ENCODE measurements around the gene MMP15. TPM values are rescaled to one million over a fixed set of nuclear protein-coding genes. Genes with fewer than 3 reads are reported as not detected.
"Not testable (repeated sequence)": the region's sequence is repeated elsewhere in the genome, so short reads cannot be mapped to it uniquely, and the experiment has no call there.

MMP15 gene
- total and polyA plus RNA-seq, 11 donors, result 22.1 to 84.7 (median 60.8) TPM

- TF ChIP-seq POLR2A (IDR thresholded peaks at IDR 0.05) (no peak), CTCF (IDR thresholded peaks at IDR 0.05) (no peak)
- Histone ChIP-seq H3K27ac (no peak overlapping the region), H3K4me1 (peaks cover 0 to 40% (median 28%) of the 10 kb centered on the region in 12 donors), H3K27me3 (no peaks in the 10 kb centered on the region), H3K36me3 (peaks cover 0 to 48% (median 10%) of the 10 kb centered on the region in 9 donors), H3K4me3 (no peak overlapping the region), H3K9me3 (no peaks in the 10 kb centered on the region)
- ATAC-seq, result no peak
- WGBS, 4 donors, result 89 to 99% (median 97%) methylated on average over 5 of the region's 5 CpGs
- peak in 1 of 5 donors; percentile 24 for DNase-seq
- intact Hi-C loops (cut with DNase I), result loop anchor here in 9 of 10 donors (2.0 to 10.0 kb wide), 9 partner anchors 198 to 428 kb away; partner anchors contain the start of genes KATNB1 (in 2 of the 9) and KIFC3 (in 2 of the 9)
These were observed 22.6 kb upstream of the MMP15 start for GRCh38 chr16:58002936-58003335.

- H3K9me3 ChIP-seq, H3K27me3 ChIP-seq: not testable (repeated sequence)
- DNase-seq, result peak in 3 of 5 donors; percentile 72 to 82 (median 79)
- peak overlapping the region in 5 of 12 donors; percentile 12 to 67 (median 36) for H3K27ac ChIP-seq
- WGBS, 4 donors, result 65 to 76% (median 71%) methylated on average over 12 of the region's 12 CpGs
- H3K4me1 ChIP-seq, result peaks cover 0 to 27% (median 13%) of the 10 kb centered on the region in 12 donors
- intact Hi-C loops (cut with DNase I), result loop anchor here in 9 of 10 donors (1.0 to 10.0 kb wide), 10 partner anchors 105 to 430 kb away; partner anchors contain the start of genes KATNB1 (in 2 of the 9) and KIFC3 (in 2 of the 9)
- H3K4me3 ChIP-seq, result peak overlapping the region in 1 of 12 donors; percentile 14
- H3K36me3 ChIP-seq, result peaks cover 0 to 48% (median 9%) of the 10 kb centered on the region in 9 donors
- peak in 1 of 4 donors; percentile 17 for ATAC-seq
These were observed 20.8 kb upstream of the MMP15 start for GRCh38 chr16:58004736-58005135.

GRCh38 chr16:58009856-58010416, 15.6 kb upstream of the MMP15 start:
- Histone ChIP-seq H3K27me3 (no peaks in the 10 kb centered on the region), H3K4me3 (no peak overlapping the region), H3K36me3 (peaks cover 0 to 68% (median 28%) of the 10 kb centered on the region in 9 donors), H3K27ac (peak overlapping the region in 1 of 12 donors; percentile 24), H3K4me1 (peaks cover 0 to 10% (median 2%) of the 10 kb centered on the region in 12 donors), H3K9me3 (no peaks in the 10 kb centered on the region)
- 62 to 78% (median 74%) methylated on average over 11 of the region's 11 CpGs for WGBS, 4 donors
- TF ChIP-seq POLR2A (IDR thresholded peaks at IDR 0.05) (no peak), CTCF (IDR thresholded peaks at IDR 0.05) (no peak)
- peak in 3 of 4 donors; percentile 65 to 79 (median 76) for ATAC-seq
- intact Hi-C loops (cut with DNase I), result loop anchor here in 7 of 10 donors (10.0 kb wide), 5 partner anchors 205 to 435 kb away; partner anchors contain the start of genes KATNB1 (in 1 of the 7) and KIFC3 (in 1 of the 7)
- peak in 2 of 5 donors; percentile 28 to 36 for DNase-seq

DNA sequence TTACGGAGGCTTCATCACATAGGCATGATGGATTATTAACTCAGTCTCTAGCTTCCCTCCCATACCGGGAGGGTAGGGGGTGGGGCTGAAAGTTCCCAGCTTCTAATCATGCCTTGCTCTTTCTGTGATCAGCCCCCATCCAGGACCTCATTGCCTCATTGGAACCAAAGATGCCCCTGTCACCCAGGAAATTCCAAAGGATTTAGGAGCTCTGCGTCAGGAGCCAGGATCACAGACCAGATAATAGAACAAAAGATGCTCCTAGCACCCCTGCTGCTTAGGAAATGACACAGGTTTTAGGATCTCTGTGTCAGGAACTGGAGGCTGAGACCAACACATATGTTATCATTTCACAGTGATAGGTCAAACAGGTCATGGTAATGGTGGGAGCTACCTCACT, 14.7 kb upstream of the MMP15 start:
- intact Hi-C loops (cut with DNase I), result loop anchor here in 1 of 10 donors (10.0 kb wide), 1 partner anchor 304 kb away; no protein-coding TSS in a partner anchor
- Histone ChIP-seq H3K36me3 (peaks cover 0 to 73% (median 28%) of the 10 kb centered on the region in 9 donors), H3K27me3 (no peaks in the 10 kb centered on the region), H3K4me1 (peaks cover 0 to 7% (median 0%) of the 10 kb centered on the region in 12 donors), H3K4me3 (no peak overlapping the region), H3K9me3 (no peaks in the 10 kb centered on the region), H3K27ac (no peak overlapping the region)
- TF ChIP-seq CTCF (IDR thresholded peaks at IDR 0.05) (no peak), POLR2A (IDR thresholded peaks at IDR 0.05) (no peak)
- DNase-seq, result peak in 1 of 5 donors; percentile 2
- no peak for ATAC-seq
- 71 to 78% (median 76%) methylated on average over 3 of the region's 3 CpGs for WGBS, 4 donors

All from heart left ventricle (tissue), 16 donors.